GM12878 (cell line): ENCODE results near the gene ANGEL2. TPM values are rescaled to one million over a fixed set of nuclear protein-coding genes. Genes with fewer than 3 reads are reported as not detected.

Source experiments
- ATAC-seq: fragments of 200-7000 bp; cut with Tn5 transposase; 3 replicates; pipeline ENCODE4 v1.9.1; 2020; ENCODE audit warnings: mild to moderate bottlenecking, moderate library complexity
- BruUV-seq: library from RNA; stranded (reverse); fragments of 400-500 nt; replicated peaks from 2 replicates; lab custom pipeline; 2021; lab: Mats Ljungman, UMichigan
- CTCF ChIA-PET: fragments of 300-600 bp; sonication (Branson Sonifier 250); formaldehyde crosslinking; extraction: SDS; loops from one replicate; lab custom pipeline; 2021; ENCODE audit warnings: inconsistent platforms; lab: Yijun Ruan, JAX
- POLR2A ChIA-PET: fragments of 350-600 bp; formaldehyde crosslinking; extraction: SDS; loops from one replicate; lab custom pipeline; 2021; ENCODE audit warnings: inconsistent platforms; lab: Charles Lee
- RAD21 ChIA-PET: fragments of 300-600 bp; sonication (Branson Sonifier 250); formaldehyde crosslinking; loops from one replicate; lab custom pipeline; 2023; ENCODE audit warnings: antibody characterized with exemption; ENCODE audit not compliant: unreplicated experiment; lab: Charles Lee
- SMC1A ChIA-PET: fragments of 300-600 bp; sonication (Branson Sonifier 250); formaldehyde crosslinking; loops from one replicate; lab custom pipeline; 2023; ENCODE audit not compliant: unreplicated experiment, uncharacterized antibody; lab: Charles Lee
- DNase-seq: peaks from one replicate; pipeline ENCODE4 v3.0.0-alpha.2; 2011; ENCODE audit warnings: low read depth, low spot score
- FAIRE-seq: peaks from 3 replicates; lab custom pipeline; 2011; peaks lifted over from hg19 to GRCh38; lab: Jason Lieb, UNC
- H2AFZ ChIP-seq: 2 replicates; pipeline ENCODE4 v1.6.0; 2011; ENCODE audit warnings: low read depth, low read length, control low read depth; ENCODE audit not compliant: control insufficient read depth
- H3K27ac ChIP-seq: 2 replicates; pipeline ENCODE4 v1.5.1; 2011; ENCODE audit warnings: control low read depth; ENCODE audit not compliant: control insufficient read depth, insufficient read depth
- H3K27me3 ChIP-seq, 2 experiments: replicated peaks in 1 of 2; 2 replicates each; pipeline versions ENCODE4 v1.6.0 to v1.6.1; 2011; ENCODE audit warnings: low read length in 1 of 2; ENCODE audit not compliant: control insufficient read depth in 2 of 2, insufficient read depth in 2 of 2
- H3K36me3 ChIP-seq, 2 experiments: 2 replicates each; pipeline ENCODE4 v1.5.1; 2011; ENCODE audit warnings: low read length in 1 of 2; ENCODE audit not compliant: control insufficient read depth in 2 of 2, insufficient read depth in 2 of 2
- H3K4me1 ChIP-seq: 2 replicates; pipeline ENCODE4 v1.6.1; 2011; ENCODE audit warnings: mild to moderate bottlenecking, low read length, moderate library complexity, mixed read lengths; ENCODE audit not compliant: control insufficient read depth, insufficient read depth
- H3K4me2 ChIP-seq: 2 replicates; pipeline ENCODE4 v1.6.0; 2011; ENCODE audit warnings: control low read depth; ENCODE audit not compliant: control insufficient read depth, insufficient read depth
- H3K4me3 ChIP-seq: fragments of 200-600 bp; sonication (generic); 2 replicates; pipeline ENCODE4 v1.5.1; 2016
- H3K79me2 ChIP-seq: 2 replicates; pipeline ENCODE4 v1.6.0; 2011; ENCODE audit warnings: low read length; ENCODE audit not compliant: control insufficient read depth, insufficient read depth
- H3K9ac ChIP-seq: 2 replicates; pipeline ENCODE4 v1.8.0; 2011; ENCODE audit warnings: low read length, control low read depth, mixed read lengths; ENCODE audit not compliant: control insufficient read depth, insufficient read depth
- H3K9me3 ChIP-seq: replicated peaks from 3 replicates; pipeline ENCODE4 v1.5.1; 2011; ENCODE audit warnings: mild to moderate bottlenecking, low read length; ENCODE audit not compliant: control insufficient read depth, insufficient read depth
- H4K20me1 ChIP-seq: 2 replicates; pipeline ENCODE4 v1.6.0; 2011; ENCODE audit not compliant: control insufficient read depth, insufficient read depth
- GABPA ChIP-seq: IDR thresholded peaks from 2 replicates; pipeline ENCODE4 v1.6.1; 2014; ENCODE audit warnings: antibody characterized with exemption, low read depth, mild to moderate bottlenecking, inconsistent platforms
- SRF ChIP-seq, 2 experiments: IDR thresholded peaks; 2 replicates each; pipeline ENCODE4 v1.6.1; 2011; ENCODE audit warnings: low read depth in 2 of 2, low read length in 2 of 2, mild to moderate bottlenecking in 1 of 2, moderate library complexity in 1 of 2
- TCF12 ChIP-seq: IDR thresholded peaks from 2 replicates; pipeline ENCODE4 v1.6.1; 2011; ENCODE audit warnings: low read depth, mild to moderate bottlenecking, low read length
- ZNF384 ChIP-seq: IDR thresholded peaks from 2 replicates; pipeline ENCODE4 v1.6.1; 2012; ENCODE audit warnings: low read depth, mild to moderate bottlenecking, low read length, improper control_type of control experiment, borderline replicate concordance
- WGBS: methylation state at CpG from one replicate; pipeline ENCODE4 v1.1.6; 2016; ENCODE audit warnings: low lambda C conversion rate; ENCODE audit not compliant: insufficient replicate concordance, insufficient coverage; ENCODE audit errors: missing lambda C conversion rate; 5-methylcytosine and 5-hydroxymethylcytosine counted together
- in situ Hi-C: fragments of 300-500 bp; cut with MboI; formaldehyde crosslinking; loops from 9 replicates; pipeline ENCODE4 v1.14.3; 2018; ENCODE audit warnings: mixed read lengths
- intact Hi-C: fragments of 100-400 bp; cut with micrococcal nuclease; formaldehyde crosslinking; loops from one replicate; pipeline ENCODE4 v1.14.2; 2022; ENCODE audit not compliant: unreplicated experiment
- polyA plus RNA-seq, 11 experiments: library from polyadenylated mRNA; depleted of rRNA in 4 of 11; unstranded in 6 of 11; stranded (reverse) in 5 of 11; fragments of >200 nt; fragmentation: Nextera tagmentation in 4 of 11; fragmentation: Illumina TruSeq in 1 of 11; extraction: Ambion mirVana in 4 of 11; extraction: Trizol in 1 of 11; gene quantifications; 1 replicate in 1 of 11; 2 replicates in 10 of 11; pipeline versions ENCODE4 v1.2.1 to v1.2.3, GENCODE V29; 2011 to 2016; ENCODE audit warnings: inconsistent platforms in 2 of 11, missing spikeins in 2 of 11, low read depth in 1 of 11
- total RNA-seq, 4 experiments: library from RNA; depleted of rRNA in 3 of 4; stranded (reverse); fragments of >200 nt in 3 of 4; fragmentation: Illumina TruSeq in 1 of 4; extraction: Trizol in 1 of 4; gene quantifications; 2 replicates each; pipeline versions ENCODE4 v1.2.1 to v1.2.3, GENCODE V29; 2013 to 2021
- TF ChIP-seq, protein P1 (sequence below): fragments of 450-650 bp; IDR thresholded peaks from 2 replicates; pipeline ENCODE4 v1.6.1; 2017; ENCODE audit warnings: low read depth, mild to moderate bottlenecking, moderate library complexity

ANGEL2 gene
- total and polyA plus RNA-seq, 10 of the 15 experiments (the other 5 are each of a cell fraction or from before 2014, with no cell fraction given): 6.3 to 53.9 (median 30.7) TPM

DNA sequence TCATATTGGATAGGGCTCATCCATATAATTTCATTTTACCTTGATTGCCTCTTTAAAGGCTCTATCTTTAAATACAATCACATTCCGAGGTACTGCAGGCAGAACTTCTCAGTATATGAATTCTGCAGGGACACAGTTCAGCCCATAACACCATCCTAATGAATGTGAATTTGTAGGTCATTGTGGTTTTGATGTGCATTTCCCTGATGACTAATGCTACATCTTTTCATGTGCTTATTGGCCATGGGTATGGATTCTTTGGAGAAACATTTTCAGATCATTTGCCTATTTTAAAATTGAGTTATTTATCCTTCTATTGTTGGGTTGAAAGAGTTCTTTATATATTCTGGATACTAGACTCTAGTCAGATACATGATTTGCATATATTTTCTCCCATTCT is 25.8 kb upstream of the ANGEL2 start:
- DNase-seq (no peak), FAIRE-seq (no peak), ATAC-seq (no peak)
- RAD21 ChIA-PET: no interaction called here
- no peak overlapping the region for H2AFZ ChIP-seq
- POLR2A ChIA-PET: no interaction called here
- no peak overlapping the region for H3K4me3 ChIP-seq
- no TSS peak for BruUV-seq
- no peaks in the 10 kb centered on the region for H3K4me1 ChIP-seq
- in situ Hi-C loops: no loop called here
- H3K9ac ChIP-seq: no peak overlapping the region
- no peaks in the 10 kb centered on the region for H3K27me3 ChIP-seq
- intact Hi-C loops: no loop called here
- TF ChIP-seq, protein P1, sequence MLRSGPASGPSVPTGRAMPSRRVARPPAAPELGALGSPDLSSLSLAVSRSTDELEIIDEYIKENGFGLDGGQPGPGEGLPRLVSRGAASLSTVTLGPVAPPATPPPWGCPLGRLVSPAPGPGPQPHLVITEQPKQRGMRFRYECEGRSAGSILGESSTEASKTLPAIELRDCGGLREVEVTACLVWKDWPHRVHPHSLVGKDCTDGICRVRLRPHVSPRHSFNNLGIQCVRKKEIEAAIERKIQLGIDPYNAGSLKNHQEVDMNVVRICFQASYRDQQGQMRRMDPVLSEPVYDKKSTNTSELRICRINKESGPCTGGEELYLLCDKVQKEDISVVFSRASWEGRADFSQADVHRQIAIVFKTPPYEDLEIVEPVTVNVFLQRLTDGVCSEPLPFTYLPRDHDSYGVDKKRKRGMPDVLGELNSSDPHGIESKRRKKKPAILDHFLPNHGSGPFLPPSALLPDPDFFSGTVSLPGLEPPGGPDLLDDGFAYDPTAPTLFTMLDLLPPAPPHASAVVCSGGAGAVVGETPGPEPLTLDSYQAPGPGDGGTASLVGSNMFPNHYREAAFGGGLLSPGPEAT: no peak
- H3K79me2 ChIP-seq: no peaks in the 10 kb centered on the region
- no peak overlapping the region for H3K27ac ChIP-seq
- H3K4me2 ChIP-seq: no peak overlapping the region
- no peaks in the 10 kb centered on the region for H3K36me3 ChIP-seq
- CTCF ChIA-PET: interaction anchor here (2.7 kb wide), 1 partner anchor 15 kb away, joined by 7 read pairs; no protein-coding TSS in a partner anchor
- no peaks in the 10 kb centered on the region for H3K9me3 ChIP-seq
- SMC1A ChIA-PET: no interaction called here
- WGBS: 36% methylated on average over 1 of the region's 1 CpG
- H4K20me1 ChIP-seq: no peaks in the 10 kb centered on the region

DNA sequence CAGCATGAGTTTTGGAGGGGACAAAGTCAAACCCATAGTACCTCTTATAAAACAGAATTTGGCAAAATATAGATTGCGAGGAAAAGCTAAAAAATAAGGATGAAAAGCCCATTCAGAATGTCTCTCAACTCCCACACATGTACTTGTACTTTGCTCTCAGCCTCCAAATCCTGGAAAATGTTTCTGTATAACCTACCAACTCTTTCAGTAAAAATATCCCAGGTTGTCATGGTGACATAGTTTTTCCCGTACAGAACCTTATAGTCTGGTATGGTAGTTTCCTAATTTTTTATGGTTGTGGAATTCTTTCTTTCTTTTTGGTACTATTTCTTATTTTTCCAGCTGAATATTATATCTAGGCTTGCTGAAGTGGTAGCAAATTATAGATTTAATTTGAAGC is 19.9 kb upstream of the ANGEL2 start:
- DNase-seq: no peak
- Histone ChIP-seq H3K4me1 (no peaks in the 10 kb centered on the region), H3K9ac (no peak overlapping the region)
- TF ChIP-seq TCF12 (no peak), ZNF384 (no peak), GABPA (no peak), SRF (IDR thresholded peaks at IDR 0.05; ENCODE audit: low read depth in 2 of 2, low read length in 2 of 2) (no peak)
- TF ChIP-seq, all 136 proteins: peak for 0
- H2AFZ ChIP-seq: no peak overlapping the region
- in situ Hi-C loops: no loop called here
- intact Hi-C loops: no loop called here
- POLR2A ChIA-PET: no interaction called here
- no peak overlapping the region for H3K4me2 ChIP-seq
- ATAC-seq (no peak), FAIRE-seq (no peak)
- no peak overlapping the region for H3K27ac ChIP-seq
- no peaks in the 10 kb centered on the region for H4K20me1 ChIP-seq
- no TSS peak for BruUV-seq
- H3K79me2 ChIP-seq: no peaks in the 10 kb centered on the region
- WGBS: 39% methylated on average over 2 of the region's 2 CpGs
- CTCF ChIA-PET: no interaction called here
- H3K4me3 ChIP-seq: no peak overlapping the region
- H3K27me3 ChIP-seq: no peaks in the 10 kb centered on the region
- H3K36me3 ChIP-seq: no peaks in the 10 kb centered on the region
- RAD21 ChIA-PET: no interaction called here
- H3K9me3 ChIP-seq: no peaks in the 10 kb centered on the region; the same call in 2 of the 3 replicates
- SMC1A ChIA-PET: interaction anchor here (0.6 to 1.6 kb wide), 3 partner anchors 12 to 123 kb away, joined by 3 read pairs; no protein-coding TSS in a partner anchor
